ENCODE results near the gene STXBP5.
"Not testable (repeated sequence)": the region's sequence is repeated elsewhere in the genome, so short reads cannot be mapped to it uniquely, and the experiment has no call there.

STXBP5 gene

GRCh38 chr6:147246853-147247635 is 42.8 kb downstream of the STXBP5 start:
- H3K27ac ChIP-seq: no peak overlapping the region
- TF ChIP-seq ZFX (IDR thresholded peaks at IDR 0.05) (no peak), CTCF (conservative IDR thresholded peaks at IDR 0.05) (no peak)

- TF ChIP-seq ZFX (IDR thresholded peaks at IDR 0.05) (no peak), CTCF (conservative IDR thresholded peaks at IDR 0.05) (no peak)
- no peak overlapping the region for H3K27ac ChIP-seq
Measured at GRCh38 chr6:147248859-147249258, 44.6 kb downstream of the STXBP5 start.

GRCh38 chr6:147251072-147251471 is 46.9 kb downstream of the STXBP5 start:
- TF ChIP-seq ZFX (IDR thresholded peaks at IDR 0.05) (no peak), CTCF (conservative IDR thresholded peaks at IDR 0.05) (no peak)
- no peak overlapping the region for H3K27ac ChIP-seq

- H3K27ac ChIP-seq: not testable (repeated sequence)
Measured at GRCh38 chr6:147254929-147255473, 50.8 kb downstream of the STXBP5 start.

- TF ChIP-seq CTCF (conservative IDR thresholded peaks at IDR 0.05): no peak
- no peak for TF ChIP-seq ZFX (IDR thresholded peaks at IDR 0.05)
Measured at GRCh38 chr6:147255948-147256674, 51.9 kb downstream of the STXBP5 start.

GRCh38 chr6:147257760-147258159 is 53.5 kb downstream of the STXBP5 start:
- TF ChIP-seq CTCF (conservative IDR thresholded peaks at IDR 0.05): no peak
- TF ChIP-seq ZFX (IDR thresholded peaks at IDR 0.05): no peak
- H3K27ac ChIP-seq: no peak overlapping the region

More at GRCh38 chr6:147255948-147256674, 51.9 kb downstream of the STXBP5 start:
- no peak overlapping the region for H3K27ac ChIP-seq

GRCh38 chr6:147260091-147260490 is 55.9 kb downstream of the STXBP5 start:
- no peak overlapping the region for H3K27ac ChIP-seq
- TF ChIP-seq CTCF (conservative IDR thresholded peaks at IDR 0.05) (no peak), ZFX (IDR thresholded peaks at IDR 0.05) (no peak)
